ENCODE results near the gene PRDM12. TPM values are rescaled to one million over a fixed set of nuclear protein-coding genes. Genes with fewer than 3 reads are reported as not detected.

The PRDM12 gene
- total RNA-seq, 1 experiment from 2014 or later, result not detected

GRCh38 chr9:130715270-130715669, 50.9 kb downstream of the PRDM12 start:
- Histone ChIP-seq H3K4ac (ENCODE audit: low read depth, low read length) (no peak overlapping the region), H4K5ac (ENCODE audit: insufficient read length, low read depth, low read length) (no peak overlapping the region), H2BK15ac (ENCODE audit: low read depth, low read length) (no peak overlapping the region), H3K79me2 (ENCODE audit: insufficient read depth, low read length) (peaks cover 6% of the 10 kb centered on the region; the same call in 1 of the 2 replicates), H3K18ac (ENCODE audit: insufficient read length, low read depth, low read length) (no peak overlapping the region), H3K27me3 (ENCODE audit: insufficient read depth, low read length) (no peaks in the 10 kb centered on the region), H2BK12ac (ENCODE audit: insufficient read length, low read depth, low read length) (no peak overlapping the region), H2BK20ac (ENCODE audit: low read depth, low read length, poor library complexity, severe bottlenecking) (no peak overlapping the region), H3K9me3 (ENCODE audit: control insufficient read depth, low read depth, low read length) (no peaks in the 10 kb centered on the region), H3K23me2 (ENCODE audit: insufficient read length, low read depth, low read length, poor library complexity, severe bottlenecking) (peaks cover 5% of the 10 kb centered on the region), H4K20me1 (ENCODE audit: control insufficient read depth, insufficient read depth, insufficient read length) (no peaks in the 10 kb centered on the region), H2AK5ac (ENCODE audit: insufficient read length, low read length) (no peak overlapping the region), H3K14ac (ENCODE audit: insufficient read depth, low read length) (no peak overlapping the region), H4K91ac (ENCODE audit: insufficient read length, low read depth, low read length) (no peak overlapping the region), H3K9ac (ENCODE audit: extremely low read depth, insufficient read length, low read length) (no peak overlapping the region), H3K4me1 (ENCODE audit: insufficient read depth, low read length) (peaks cover 7% of the 10 kb centered on the region; the same call in 1 of the 2 replicates), H2BK120ac (ENCODE audit: low read depth, low read length, poor library complexity, severe bottlenecking) (no peak overlapping the region), H2AFZ (ENCODE audit: low read length) (no peak overlapping the region), H4K8ac (replicated peaks; ENCODE audit: insufficient read length, low read depth, low read length) (no peak overlapping the region), H3K23ac (ENCODE audit: insufficient read length, low read depth, low read length) (no peak overlapping the region), H3K56ac (ENCODE audit: insufficient read length, low read depth, low read length) (no peak overlapping the region), H2BK5ac (ENCODE audit: insufficient read length, low read length) (no peak overlapping the region), H3K79me1 (ENCODE audit: insufficient read depth, low read depth, low read length, poor library complexity, severe bottlenecking) (peaks cover 3% of the 10 kb centered on the region), H3K27ac (ENCODE audit: insufficient read length, low read depth, low read length) (no peak overlapping the region), H3K4me2 (ENCODE audit: insufficient read depth, insufficient read length, low read length) (peak overlapping the region; percentile 89), H3T11ph (ENCODE audit: low read length) (no peak overlapping the region)
- H3K27me3 Mint-ChIP-seq (ENCODE audit: low read depth), result no peaks in the 10 kb centered on the region
- no peak overlapping the region for H3K27ac Mint-ChIP-seq
- H3K36me3 Mint-ChIP-seq (ENCODE audit: insufficient read depth in 1 of 3, low read depth in 3 of 3), result no peaks in the 10 kb centered on the region
- TF ChIP-seq CTCF (conservative IDR thresholded peaks at IDR 0.05), result no peak
- peaks cover 23 to 27% of the 10 kb centered on the region in 2 experiments for H3K4me1 Mint-ChIP-seq
- H3K9me3 Mint-ChIP-seq, result no peaks in the 10 kb centered on the region
- WGBS (ENCODE audit: extremely low coverage, insufficient read length, low lambda C conversion rate), result no CpG with 5 or more reads among the region's 3 CpGs
- DNase-seq, result no peak
- H3K4me3 Mint-ChIP-seq, result peak overlapping the region; percentile 90 to 96
